ENCODE measurements around the gene RASEF. TPM values are rescaled to one million over a fixed set of nuclear protein-coding genes. Genes with fewer than 3 reads are reported as not detected.
"Not testable (repeated sequence)": the region's sequence is repeated elsewhere in the genome, so short reads cannot be mapped to it uniquely, and the experiment has no call there.

Gene RASEF
- total RNA-seq, 2 donors from 2014 or later, result 36.4 to 125 TPM

DNA sequence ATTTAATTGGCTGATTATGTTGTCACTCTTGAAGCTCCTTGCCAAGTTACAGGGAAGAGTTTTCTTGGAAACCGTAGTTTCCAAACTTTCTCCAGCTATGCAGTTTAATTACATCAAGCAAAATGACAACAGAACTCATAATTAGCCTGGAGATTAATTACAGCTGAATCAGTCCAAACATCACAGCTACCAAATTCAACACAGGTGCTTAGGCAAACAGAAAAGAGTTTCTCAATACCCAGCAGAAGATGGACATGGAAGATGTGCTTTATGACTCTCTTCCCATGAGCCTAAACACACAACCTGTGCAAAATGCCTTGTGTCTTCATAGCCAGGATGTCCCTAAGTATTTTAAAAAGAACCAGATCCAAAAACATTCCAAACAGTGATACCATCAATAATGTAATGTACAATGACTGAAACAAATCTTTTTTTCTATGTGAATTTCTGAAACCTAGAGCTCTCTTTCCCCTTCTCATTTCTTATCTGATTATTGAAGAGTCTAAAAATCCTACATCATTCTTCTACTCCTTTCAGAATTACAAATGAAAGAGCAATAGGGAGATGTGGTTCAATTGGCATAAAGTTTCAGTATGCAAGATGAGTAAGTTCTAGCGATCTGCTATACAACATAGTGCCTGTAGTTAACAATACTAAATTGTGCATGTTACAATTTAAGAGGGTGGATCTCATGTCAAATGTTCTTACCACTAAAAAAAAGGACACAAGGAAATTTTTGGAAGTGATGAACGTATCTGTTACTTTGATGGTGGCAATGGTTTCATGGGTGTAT is 124.3 kb downstream of the RASEF start:
- DNase-seq (ENCODE audit: low spot score), result no peak
- intact Hi-C loops (cut with DNase I), result no loop called here
- Histone ChIP-seq H3K36me3 (no peaks in the 10 kb centered on the region), H3K4me3 (no peak overlapping the region), H3K27ac (no peak overlapping the region), H3K27me3 (replicated peaks; ENCODE audit: insufficient read depth) (no peaks in the 10 kb centered on the region), H3K4me1 (replicated peaks) (no peaks in the 10 kb centered on the region), H3K9me3 (no peaks in the 10 kb centered on the region)
- WGBS, result 59% methylated on average over 3 of the region's 3 CpGs
- TF ChIP-seq POLR2A (IDR thresholded peaks at IDR 0.05), result no peak
- TF ChIP-seq CTCF (IDR thresholded peaks at IDR 0.05), result no peak

GRCh38 chr9:82936561-82936960 is 126.4 kb downstream of the RASEF start:
- H3K4me1 ChIP-seq (replicated peaks); H3K4me3 ChIP-seq; DNase-seq (ENCODE audit: low spot score); H3K36me3 ChIP-seq; H3K9me3 ChIP-seq; intact Hi-C loops (cut with DNase I); H3K27ac ChIP-seq; H3K27me3 ChIP-seq (replicated peaks; ENCODE audit: insufficient read depth): not testable (repeated sequence)
- 95% methylated on average over 7 of the region's 7 CpGs for WGBS

DNA sequence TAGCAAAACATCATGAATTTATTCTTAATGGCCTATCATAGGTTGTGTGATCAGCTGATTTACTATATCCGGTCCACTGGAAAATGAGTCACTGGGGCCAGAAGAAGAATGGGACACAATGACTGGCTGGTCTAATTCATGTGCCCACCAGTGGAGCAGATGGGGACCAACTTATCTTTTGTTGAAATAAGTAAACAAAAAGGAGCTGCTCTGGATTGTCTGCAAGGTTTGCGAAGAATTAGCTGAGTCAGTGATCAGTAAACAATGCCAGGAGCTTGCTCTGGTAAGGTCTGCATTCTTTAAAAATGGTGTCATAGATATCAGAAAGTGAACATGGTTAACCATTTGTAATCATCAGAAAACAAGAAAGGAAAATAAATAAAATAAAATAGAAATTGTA is 128.0 kb downstream of the RASEF start:
- no peak for TF ChIP-seq POLR2AphosphoS5 (IDR thresholded peaks at IDR 0.05)
- TF ChIP-seq POLR2A (IDR thresholded peaks at IDR 0.05), result no peak
- no peak for TF ChIP-seq CTCF (IDR thresholded peaks at IDR 0.05)
- 51% methylated on average over 2 of the region's 2 CpGs for WGBS
- DNase-seq (ENCODE audit: low spot score), result no peak
- Histone ChIP-seq H3K27me3 (replicated peaks; ENCODE audit: insufficient read depth) (no peaks in the 10 kb centered on the region), H3K4me1 (replicated peaks) (no peaks in the 10 kb centered on the region), H3K27ac (no peak overlapping the region), H3K4me3 (no peak overlapping the region), H3K36me3 (no peaks in the 10 kb centered on the region), H3K9me3 (no peaks in the 10 kb centered on the region)
- intact Hi-C loops (cut with DNase I), result no loop called here

DNA sequence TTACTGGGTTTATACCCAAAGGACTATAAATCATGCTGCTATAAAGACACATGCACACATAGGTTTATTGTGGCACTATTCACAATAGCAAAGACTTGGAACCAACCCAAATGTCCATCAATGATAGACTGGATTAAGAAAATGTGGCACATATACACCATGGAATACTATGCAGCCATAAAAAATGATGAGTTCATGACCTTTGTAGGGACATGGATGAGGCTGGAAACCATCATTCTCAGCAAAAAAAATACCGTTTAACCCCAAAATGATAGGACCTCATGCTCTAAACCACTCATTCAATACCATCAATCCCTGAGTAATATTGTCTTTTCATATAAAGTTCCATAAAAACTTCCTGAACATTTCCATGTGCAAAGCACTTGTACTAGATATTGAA is 128.9 kb downstream of the RASEF start:
- H3K4me3 ChIP-seq; H3K27ac ChIP-seq; H3K4me1 ChIP-seq (replicated peaks); DNase-seq (ENCODE audit: low spot score); H3K36me3 ChIP-seq; H3K9me3 ChIP-seq; H3K27me3 ChIP-seq (replicated peaks; ENCODE audit: insufficient read depth); intact Hi-C loops (cut with DNase I): not testable (repeated sequence)
- 90% methylated on average over 1 of the region's 1 CpG for WGBS

DNA sequence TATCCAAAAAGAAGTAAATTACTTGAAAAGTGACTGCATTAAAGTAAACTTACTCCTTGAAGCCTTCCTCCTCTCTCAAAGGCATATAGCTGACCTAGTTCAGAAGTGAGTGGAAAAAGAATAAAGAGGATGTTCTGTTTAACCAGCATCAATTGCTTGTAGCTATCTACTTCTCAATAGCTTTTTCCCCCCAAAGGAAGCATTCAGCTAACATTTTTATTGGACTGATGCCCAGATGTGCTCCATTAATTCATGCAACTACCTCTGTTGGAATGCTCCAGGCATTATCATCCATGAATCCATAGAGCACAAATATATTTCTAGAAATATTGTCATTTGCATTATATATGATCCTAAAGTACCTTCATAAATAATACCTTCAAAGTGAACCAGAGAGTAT is 132.8 kb downstream of the RASEF start:
- Histone ChIP-seq H3K27me3 (replicated peaks; ENCODE audit: insufficient read depth) (no peaks in the 10 kb centered on the region), H3K9me3 (no peaks in the 10 kb centered on the region), H3K27ac (no peak overlapping the region), H3K36me3 (no peaks in the 10 kb centered on the region), H3K4me3 (no peak overlapping the region), H3K4me1 (replicated peaks) (no peaks in the 10 kb centered on the region)
- no peak for DNase-seq (ENCODE audit: low spot score)
- TF ChIP-seq CTCF (IDR thresholded peaks at IDR 0.05), result no peak
- no peak for TF ChIP-seq POLR2A (IDR thresholded peaks at IDR 0.05)
- no peak for TF ChIP-seq POLR2AphosphoS5 (IDR thresholded peaks at IDR 0.05)
- intact Hi-C loops (cut with DNase I), result no loop called here

All from prostate gland (tissue), 2 donors.